Astrocyte (in vitro differentiated cells and primary cell): ENCODE results near the gene FSD1. TPM values are rescaled to one million over a fixed set of nuclear protein-coding genes. Genes with fewer than 3 reads are reported as not detected.
"Not testable (repeated sequence)": the region's sequence is repeated elsewhere in the genome, so short reads cannot be mapped to it uniquely, and the experiment has no call there.

Experiments
- DNase-seq: peaks from one replicate; pipeline ENCODE4 v3.0.0-alpha.2; 2010; ENCODE audit warnings: low read depth
- FAIRE-seq: peaks from 2 replicates; lab custom pipeline; 2011; peaks lifted over from hg19 to GRCh38; lab: Jason Lieb, UNC
- H2AFZ ChIP-seq: 2 replicates; pipeline ENCODE4 v1.6.0; 2012; ENCODE audit warnings: low read depth, low read length, inconsistent platforms
- H3K27ac ChIP-seq: 2 replicates; pipeline ENCODE4 v1.5.1; 2011; ENCODE audit warnings: low read depth, low read length, inconsistent platforms
- H3K27me3 ChIP-seq: 2 replicates; pipeline ENCODE4 v1.6.0; 2011; ENCODE audit warnings: low read length, inconsistent platforms; ENCODE audit not compliant: insufficient read depth
- H3K36me3 ChIP-seq: 2 replicates; pipeline ENCODE4 v1.5.1; 2011; ENCODE audit warnings: low read length, inconsistent platforms; ENCODE audit not compliant: insufficient read depth
- H3K4me1 ChIP-seq: 2 replicates; pipeline ENCODE4 v1.5.1; 2011; ENCODE audit warnings: low read length, inconsistent platforms; ENCODE audit not compliant: insufficient read depth
- H3K4me2 ChIP-seq: 2 replicates; pipeline ENCODE4 v1.6.0; 2012; ENCODE audit warnings: low read length, inconsistent platforms
- H3K4me3 ChIP-seq: 2 replicates; pipeline ENCODE4 v1.5.1; 2011; ENCODE audit warnings: low read depth, mild to moderate bottlenecking, low read length, inconsistent platforms; ENCODE audit not compliant: insufficient read depth
- H3K79me2 ChIP-seq: 2 replicates; pipeline ENCODE4 v1.6.0; 2012; ENCODE audit warnings: mild to moderate bottlenecking, low read length, inconsistent platforms; ENCODE audit not compliant: insufficient read depth
- H3K9ac ChIP-seq: 2 replicates; pipeline ENCODE4 v1.6.0; 2012; ENCODE audit warnings: mild to moderate bottlenecking, low read length, inconsistent platforms
- H3K9me3 ChIP-seq: 2 replicates; pipeline ENCODE4 v1.5.1; 2012; ENCODE audit warnings: low read depth, mild to moderate bottlenecking, low read length, inconsistent platforms; ENCODE audit not compliant: insufficient read depth
- H4K20me1 ChIP-seq: 2 replicates; pipeline ENCODE4 v1.6.0; 2012; ENCODE audit warnings: low read length, inconsistent platforms; ENCODE audit not compliant: insufficient read depth
- H3K27ac Mint-ChIP-seq: one replicate; pipeline ENCODE4 v1.8.0; 2021; ENCODE audit warnings: mild to moderate bottlenecking, mixed read lengths; ENCODE audit not compliant: unreplicated experiment
- H3K27me3 Mint-ChIP-seq: one replicate; pipeline ENCODE4 v1.8.0; 2021; ENCODE audit warnings: low read depth, mixed read lengths; ENCODE audit not compliant: unreplicated experiment
- H3K36me3 Mint-ChIP-seq: one replicate; pipeline ENCODE4 v1.8.0; 2021; ENCODE audit warnings: low read depth, mixed read lengths; ENCODE audit not compliant: unreplicated experiment
- H3K4me1 Mint-ChIP-seq: one replicate; pipeline ENCODE4 v1.8.0; 2021; ENCODE audit warnings: low read depth, mixed read lengths; ENCODE audit not compliant: unreplicated experiment
- H3K4me3 Mint-ChIP-seq: one replicate; pipeline ENCODE4 v1.8.0; 2021; ENCODE audit warnings: mild to moderate bottlenecking, moderate library complexity, mixed read lengths; ENCODE audit not compliant: unreplicated experiment
- H3K9me3 Mint-ChIP-seq: one replicate; pipeline ENCODE4 v1.8.0; 2021; ENCODE audit warnings: mild to moderate bottlenecking, mixed read lengths; ENCODE audit not compliant: unreplicated experiment
- CTCF ChIP-seq: IDR thresholded peaks from 2 replicates; pipeline ENCODE4 v1.5.1; 2011; ENCODE audit warnings: low read depth, mild to moderate bottlenecking, inconsistent platforms, low read length, moderate library complexity; ENCODE audit not compliant: insufficient read depth
- EZH2 ChIP-seq: IDR thresholded peaks from 2 replicates; pipeline ENCODE4 v1.6.1; 2012; ENCODE audit warnings: mild to moderate bottlenecking, low read length, inconsistent platforms; ENCODE audit not compliant: insufficient read depth
- total RNA-seq: library from RNA; stranded (reverse); gene quantifications from 2 replicates; pipeline ENCODE4 v1.2.1, GENCODE V29; 2021

Gene FSD1
- total RNA-seq, 1 donor from 2014 or later: 15.1 TPM

- H3K9ac ChIP-seq: no peak overlapping the region
- Mint-ChIP-seq H3K27me3 (peaks cover 41% of the 10 kb centered on the region), H3K36me3 (no peaks in the 10 kb centered on the region), H3K27ac (no peak overlapping the region), H3K4me1 (peaks cover 2% of the 10 kb centered on the region), H3K4me3 (peak overlapping the region; percentile 68), H3K9me3 (peaks cover 1% of the 10 kb centered on the region)
- no peaks in the 10 kb centered on the region for H3K79me2 ChIP-seq
- no peaks in the 10 kb centered on the region for H3K4me1 ChIP-seq
- TF ChIP-seq EZH2 (peak; percentile 81), CTCF (no peak)
- H4K20me1 ChIP-seq: no peaks in the 10 kb centered on the region
- H3K27me3 ChIP-seq: peaks cover 32% of the 10 kb centered on the region
- H3K27ac ChIP-seq: no peak overlapping the region
- H2AFZ ChIP-seq: no peak overlapping the region
- H3K4me3 ChIP-seq: no peak overlapping the region
- no peaks in the 10 kb centered on the region for H3K36me3 ChIP-seq
- no peaks in the 10 kb centered on the region for H3K9me3 ChIP-seq
- H3K4me2 ChIP-seq: peak overlapping the region; percentile 15
- DNase-seq (no peak), FAIRE-seq (no peak)
Observed at GRCh38 chr19:4279530-4280422, 24.6 kb upstream of the FSD1 start.

GRCh38 chr19:4284176-4284958, 20.0 kb upstream of the FSD1 start:
- Histone ChIP-seq H3K4me3 (no peak overlapping the region), H4K20me1 (no peaks in the 10 kb centered on the region), H3K4me2 (no peak overlapping the region), H3K79me2 (no peaks in the 10 kb centered on the region), H3K4me1 (no peaks in the 10 kb centered on the region), H3K27me3 (peaks cover 28% of the 10 kb centered on the region), H3K36me3 (no peaks in the 10 kb centered on the region), H2AFZ (no peak overlapping the region), H3K9me3 (no peaks in the 10 kb centered on the region), H3K27ac (no peak overlapping the region), H3K9ac (no peak overlapping the region)
- FAIRE-seq (no peak), DNase-seq (no peak)
- no peak for TF ChIP-seq EZH2
- Mint-ChIP-seq H3K9me3 (peaks cover 2% of the 10 kb centered on the region), H3K27ac (no peak overlapping the region), H3K4me1 (no peaks in the 10 kb centered on the region), H3K27me3 (peaks cover 54% of the 10 kb centered on the region), H3K36me3 (no peaks in the 10 kb centered on the region), H3K4me3 (no peak overlapping the region)

GRCh38 chr19:4284974-4285373, 19.4 kb upstream of the FSD1 start:
- FAIRE-seq: no peak
- Mint-ChIP-seq H3K27ac (no peak overlapping the region), H3K27me3 (peaks cover 52% of the 10 kb centered on the region), H3K4me1 (no peaks in the 10 kb centered on the region), H3K9me3 (peaks cover 2% of the 10 kb centered on the region), H3K4me3 (no peak overlapping the region), H3K36me3 (no peaks in the 10 kb centered on the region)
- H3K4me3 ChIP-seq: no peak overlapping the region
- peaks cover 24% of the 10 kb centered on the region for H3K27me3 ChIP-seq
- H3K9me3 ChIP-seq: no peaks in the 10 kb centered on the region
- no peaks in the 10 kb centered on the region for H3K36me3 ChIP-seq
- H4K20me1 ChIP-seq: no peaks in the 10 kb centered on the region
- H3K79me2 ChIP-seq: no peaks in the 10 kb centered on the region
- no peaks in the 10 kb centered on the region for H3K4me1 ChIP-seq
- no peak for TF ChIP-seq CTCF
- no peak for TF ChIP-seq EZH2
- H3K9ac ChIP-seq: no peak overlapping the region
- no peak for DNase-seq
- no peak overlapping the region for H2AFZ ChIP-seq
- H3K27ac ChIP-seq: no peak overlapping the region
- no peak overlapping the region for H3K4me2 ChIP-seq

GRCh38 chr19:4286141-4286540, 18.3 kb upstream of the FSD1 start:
- not testable (repeated sequence) for H3K79me2 ChIP-seq, H3K27ac Mint-ChIP-seq, H3K36me3 ChIP-seq, DNase-seq, H3K4me1 ChIP-seq, H3K9ac ChIP-seq, H3K9me3 ChIP-seq, H4K20me1 ChIP-seq, FAIRE-seq, H3K4me2 ChIP-seq, H2AFZ ChIP-seq, H3K4me3 Mint-ChIP-seq, H3K36me3 Mint-ChIP-seq, H3K4me1 Mint-ChIP-seq, H3K27ac ChIP-seq, H3K4me3 ChIP-seq, H3K9me3 Mint-ChIP-seq
- H3K27me3 ChIP-seq: peaks cover 19% of the 10 kb centered on the region
- peaks cover 44% of the 10 kb centered on the region for H3K27me3 Mint-ChIP-seq
